ENCODE measurements around the gene MUC5B. TPM values are rescaled to one million over a fixed set of nuclear protein-coding genes. Genes with fewer than 3 reads are reported as not detected.

MUC5B gene
- total RNA-seq, 1 experiment from 2014 or later: not detected

- ChIA-PET CTCF (no interaction called here), POLR2A (no interaction called here)
- Mint-ChIP-seq H3K4me3 (ENCODE audit: unreplicated experiment) (no peak overlapping the region), H3K27me3 (ENCODE audit: insufficient read depth, unreplicated experiment) (no peaks in the 10 kb centered on the region), H3K27ac (ENCODE audit: low read depth, unreplicated experiment) (no peak overlapping the region), H3K4me1 (ENCODE audit: insufficient read depth, unreplicated experiment) (no peaks in the 10 kb centered on the region), H3K9me3 (ENCODE audit: unreplicated experiment) (no peaks in the 10 kb centered on the region), H3K36me3 (ENCODE audit: insufficient read depth, unreplicated experiment) (no peaks in the 10 kb centered on the region)
- intact Hi-C loops (cut with micrococcal nuclease): no loop called here
- no peak for DNase-seq (ENCODE audit: unreplicated experiment)
- no TSS peak for BruUV-seq (replicated peaks)
- TF ChIP-seq CTCF (IDR thresholded peaks at IDR 0.05; ENCODE audit: unreplicated experiment): no peak
Measured at GRCh38 chr11:1194977-1195681, 27.7 kb upstream of the MUC5B start.

GRCh38 chr11:1195682-1196515 is 27.0 kb upstream of the MUC5B start:
- POLR2A ChIA-PET: no interaction called here
- intact Hi-C loops (cut with micrococcal nuclease): no loop called here
- TF ChIP-seq CTCF (IDR thresholded peaks at IDR 0.05; ENCODE audit: unreplicated experiment): no peak

GRCh38 chr11:1196516-1197391 is 26.1 kb upstream of the MUC5B start:
- no peaks in the 10 kb centered on the region for H3K27me3 Mint-ChIP-seq (ENCODE audit: insufficient read depth, unreplicated experiment)
- H3K27ac Mint-ChIP-seq (ENCODE audit: low read depth, unreplicated experiment): no peak overlapping the region
- no peak overlapping the region for H3K4me3 Mint-ChIP-seq (ENCODE audit: unreplicated experiment)
- no peaks in the 10 kb centered on the region for H3K36me3 Mint-ChIP-seq (ENCODE audit: insufficient read depth, unreplicated experiment)
- intact Hi-C loops (cut with micrococcal nuclease): no loop called here
- H3K4me1 Mint-ChIP-seq (ENCODE audit: insufficient read depth, unreplicated experiment): no peaks in the 10 kb centered on the region
- no peak for DNase-seq (ENCODE audit: unreplicated experiment)
- BruUV-seq (replicated peaks): no TSS peak
- ChIA-PET CTCF (no interaction called here), POLR2A (no interaction called here)
- no peaks in the 10 kb centered on the region for H3K9me3 Mint-ChIP-seq (ENCODE audit: unreplicated experiment)
- no peak for TF ChIP-seq CTCF (IDR thresholded peaks at IDR 0.05; ENCODE audit: unreplicated experiment)

More at GRCh38 chr11:1195682-1196515, 27.0 kb upstream of the MUC5B start:
- H3K27me3 Mint-ChIP-seq (ENCODE audit: insufficient read depth, unreplicated experiment): no peaks in the 10 kb centered on the region
- CTCF ChIA-PET: no interaction called here
- H3K9me3 Mint-ChIP-seq (ENCODE audit: unreplicated experiment): no peaks in the 10 kb centered on the region
- H3K4me3 Mint-ChIP-seq (ENCODE audit: unreplicated experiment): no peak overlapping the region
- H3K36me3 Mint-ChIP-seq (ENCODE audit: insufficient read depth, unreplicated experiment): no peaks in the 10 kb centered on the region
- H3K4me1 Mint-ChIP-seq (ENCODE audit: insufficient read depth, unreplicated experiment): no peaks in the 10 kb centered on the region
- no peak for DNase-seq (ENCODE audit: unreplicated experiment)
- no peak overlapping the region for H3K27ac Mint-ChIP-seq (ENCODE audit: low read depth, unreplicated experiment)
- BruUV-seq (replicated peaks): no TSS peak

GRCh38 chr11:1197431-1197885 is 25.4 kb upstream of the MUC5B start:
- no peaks in the 10 kb centered on the region for H3K9me3 Mint-ChIP-seq (ENCODE audit: unreplicated experiment)
- no peak for DNase-seq (ENCODE audit: unreplicated experiment)
- ChIA-PET POLR2A (no interaction called here), CTCF (interaction anchor here (0.6 kb wide), 1 partner anchor 246 kb away, joined by 5 read pairs; no protein-coding TSS in a partner anchor)
- no peak overlapping the region for H3K4me3 Mint-ChIP-seq (ENCODE audit: unreplicated experiment)
- intact Hi-C loops (cut with micrococcal nuclease): no loop called here
- H3K4me1 Mint-ChIP-seq (ENCODE audit: insufficient read depth, unreplicated experiment): no peaks in the 10 kb centered on the region
- no peaks in the 10 kb centered on the region for H3K36me3 Mint-ChIP-seq (ENCODE audit: insufficient read depth, unreplicated experiment)
- TF ChIP-seq CTCF (IDR thresholded peaks at IDR 0.05; ENCODE audit: unreplicated experiment): no peak
- no TSS peak for BruUV-seq (replicated peaks)
- H3K27ac Mint-ChIP-seq (ENCODE audit: low read depth, unreplicated experiment): no peak overlapping the region
- H3K27me3 Mint-ChIP-seq (ENCODE audit: insufficient read depth, unreplicated experiment): no peaks in the 10 kb centered on the region

Data from MCF 10A (cell line).